IMR-90 (cell line): ENCODE measurements around the gene TACC2. TPM values are rescaled to one million over a fixed set of nuclear protein-coding genes. Genes with fewer than 3 reads are reported as not detected.

ENCODE experiments used
- ATAC-seq: fragments of 200-7000 bp; cut with Tn5 transposase; 2 replicates; pipeline ENCODE4 v1.9.1; 2020; ENCODE audit warnings: low read depth, mild to moderate bottlenecking, moderate library complexity
- BruUV-seq: library from RNA; stranded (reverse); fragments of 400-500 nt; replicated peaks from 2 replicates; lab custom pipeline; 2021; lab: Mats Ljungman, UMichigan
- CTCF ChIA-PET: fragments of 300-600 bp; formaldehyde crosslinking; extraction: SDS; loops from one replicate; lab custom pipeline; 2021; ENCODE audit warnings: antibody characterized with exemption; lab: Yijun Ruan, JAX
- POLR2A ChIA-PET: fragments of 300-600 bp; sonication (Branson Sonifier 250); formaldehyde crosslinking; loops from one replicate; lab custom pipeline; 2022; ENCODE audit warnings: antibody characterized with exemption; ENCODE audit not compliant: unreplicated experiment; lab: Charles Lee
- DNase-seq: peaks from one replicate; pipeline ENCODE4 v3.0.0; 2013
- H2AFZ ChIP-seq: replicated peaks from 2 replicates; pipeline ENCODE3; 2013; ENCODE audit warnings: low read length, mild to moderate bottlenecking; ENCODE audit not compliant: poor library complexity
- H2AK5ac ChIP-seq: 2 replicates; pipeline ENCODE4 v1.6.1; 2013; ENCODE audit warnings: low read depth, low read length, inconsistent platforms
- H2AK9ac ChIP-seq: replicated peaks from 2 replicates; pipeline ENCODE3; 2013; ENCODE audit warnings: mild to moderate bottlenecking, low read depth, low read length, moderate library complexity; ENCODE audit not compliant: poor library complexity
- H2BK120ac ChIP-seq: 2 replicates; pipeline ENCODE4 v1.6.1; 2013; ENCODE audit warnings: low read depth, low read length, inconsistent platforms
- H2BK15ac ChIP-seq: 3 replicates; pipeline ENCODE4 v1.6.1; 2013; ENCODE audit warnings: low read depth, low read length, inconsistent platforms
- H2BK20ac ChIP-seq: 2 replicates; pipeline ENCODE4 v1.6.1; 2013; ENCODE audit warnings: low read depth, mild to moderate bottlenecking, inconsistent platforms, low read length, moderate library complexity
- H2BK5ac ChIP-seq: 2 replicates; pipeline ENCODE4 v1.6.1; 2013; ENCODE audit warnings: mild to moderate bottlenecking, low read depth, low read length, inconsistent platforms; ENCODE audit not compliant: poor library complexity, severe bottlenecking
- H3K14ac ChIP-seq: replicated peaks from 2 replicates; pipeline ENCODE4 v1.6.1; 2013; ENCODE audit warnings: low read depth, low read length, inconsistent platforms
- H3K18ac ChIP-seq: 2 replicates; pipeline ENCODE4 v1.6.1; 2013; ENCODE audit warnings: low read depth, low read length, control low read depth
- H3K23ac ChIP-seq: 2 replicates; pipeline ENCODE4 v1.6.1; 2013; ENCODE audit warnings: low read depth, low read length, inconsistent platforms
- H3K27ac ChIP-seq: 2 replicates; pipeline ENCODE4 v1.5.1; 2013; ENCODE audit warnings: mild to moderate bottlenecking, control low read depth, low read length; ENCODE audit not compliant: insufficient read depth
- H3K27me3 ChIP-seq: 2 replicates; pipeline ENCODE4 v1.6.1; 2013; ENCODE audit warnings: low read length; ENCODE audit not compliant: control insufficient read depth, insufficient read depth
- H3K36me3 ChIP-seq: 2 replicates; pipeline ENCODE4 v1.6.1; 2013; ENCODE audit warnings: low read length, mixed read lengths; ENCODE audit not compliant: control insufficient read depth, insufficient read depth
- H3K4ac ChIP-seq: 2 replicates; pipeline ENCODE4 v1.6.1; 2013; ENCODE audit warnings: low read depth, low read length, inconsistent platforms
- H3K4me1 ChIP-seq: 2 replicates; pipeline ENCODE4 v1.6.1; 2013; ENCODE audit warnings: low read length, mixed read lengths; ENCODE audit not compliant: control insufficient read depth, insufficient read depth
- H3K4me2 ChIP-seq: 2 replicates; pipeline ENCODE4 v1.6.1; 2013; ENCODE audit warnings: low read depth, mild to moderate bottlenecking, control low read depth, low read length, moderate library complexity
- H3K4me3 ChIP-seq: 2 replicates; pipeline ENCODE4 v1.5.1; 2013; ENCODE audit warnings: low read depth, mild to moderate bottlenecking, control low read depth, low read length, moderate library complexity; ENCODE audit not compliant: insufficient read depth
- H3K56ac ChIP-seq: 2 replicates; pipeline ENCODE4 v1.6.1; 2013; ENCODE audit warnings: low read length, inconsistent platforms; ENCODE audit not compliant: insufficient read depth; ENCODE audit errors: extremely low read depth
- H3K79me1 ChIP-seq, 2 experiments: 2 replicates each; pipeline ENCODE4 v1.6.1; 2013; ENCODE audit warnings: low read length in 2 of 2, inconsistent platforms in 1 of 2, low read depth in 1 of 2
- H3K9ac ChIP-seq: 2 replicates; pipeline ENCODE4 v1.6.1; 2013; ENCODE audit warnings: low read depth, low read length, control low read depth
- H3K9me1 ChIP-seq: 2 replicates; pipeline ENCODE4 v1.6.1; 2013; ENCODE audit warnings: low read length, inconsistent platforms; ENCODE audit not compliant: insufficient read depth
- H3K9me3 ChIP-seq: 2 replicates; pipeline ENCODE4 v1.6.1; 2013; ENCODE audit warnings: low read length; ENCODE audit not compliant: control insufficient read depth, insufficient read depth
- H4K20me1 ChIP-seq: 2 replicates; pipeline ENCODE4 v1.6.1; 2013; ENCODE audit warnings: low read length, inconsistent platforms; ENCODE audit not compliant: insufficient read depth
- H4K5ac ChIP-seq: 2 replicates; pipeline ENCODE4 v1.6.1; 2013; ENCODE audit warnings: mild to moderate bottlenecking, low read depth, low read length, control low read depth
- H4K8ac ChIP-seq, 2 experiments: 2 replicates each; pipeline ENCODE4 v1.6.1; 2013; ENCODE audit warnings: low read depth in 2 of 2, low read length in 2 of 2, control low read depth in 1 of 2, inconsistent platforms in 1 of 2
- H4K91ac ChIP-seq: 2 replicates; pipeline ENCODE4 v1.6.1; 2013; ENCODE audit warnings: low read depth, low read length, inconsistent platforms; ENCODE audit not compliant: insufficient read depth
- CTCF ChIP-seq: conservative IDR thresholded peaks from 2 replicates; pipeline ENCODE4 v1.5.1; 2012; ENCODE audit warnings: mild to moderate bottlenecking, low read depth, low read length, improper control_type of control experiment
- NFE2L2 ChIP-seq: fragments of 150-350 bp; IDR thresholded peaks from 2 replicates; pipeline ENCODE4 v1.6.1; 2016; ENCODE audit warnings: low read depth, mild to moderate bottlenecking, low read length
- USF2 ChIP-seq: fragments of 150-350 bp; IDR thresholded peaks from 2 replicates; pipeline ENCODE4 v1.6.1; 2017; ENCODE audit warnings: mild to moderate bottlenecking, antibody characterized with exemption, low read length, low read depth
- WGBS, 2 experiments: methylation state at CpG; one replicate each; pipeline versions ENCODE4 v1.1.5 to v1.1.7; 2013; ENCODE audit warnings: missing lambda C conversion rate in 2 of 2; ENCODE audit not compliant: insufficient read length in 1 of 2; ENCODE audit errors: extremely low coverage in 2 of 2; 5-methylcytosine and 5-hydroxymethylcytosine counted together
- dilution Hi-C: fragments of 300-500 bp; cut with HindIII; formaldehyde crosslinking; loops from one replicate; pipeline ENCODE4 v1.14.3; 2018; ENCODE audit warnings: low sequenced_read_pairs; ENCODE audit not compliant: unreplicated experiment
- in situ Hi-C: fragments of 300-500 bp; cut with MboI; formaldehyde crosslinking; loops from 3 replicates; pipeline ENCODE4 v1.14.3; 2019; ENCODE audit warnings: low sequenced_read_pairs, inconsistent platforms, mixed read lengths
- intact Hi-C: fragments of 100-400 bp; cut with micrococcal nuclease; formaldehyde crosslinking; loops from 2 replicates; pipeline ENCODE4 v1.10.0; 2022
- polyA plus RNA-seq, 3 experiments: library from polyadenylated mRNA; depleted of rRNA; stranded (reverse); fragments of >200 nt; gene quantifications; 2 replicates each; pipeline ENCODE4 v1.2.3, GENCODE V29; 2012; ENCODE audit warnings: low replicate concordance in 1 of 3
- total RNA-seq: library from RNA; depleted of rRNA; stranded (reverse); fragments of >200 nt; gene quantifications from 2 replicates; pipeline ENCODE4 v1.2.3, GENCODE V29; 2012

The TACC2 gene
- total and polyA plus RNA-seq, 2 of the 4 experiments (the other 2 are of a cell fraction), result 2.9 to 15.4 TPM

GRCh38 chr10:122057841-122058413 is 69.0 kb downstream of the TACC2 start:
- Histone ChIP-seq H3K4ac (no peak overlapping the region), H3K14ac (no peak overlapping the region), H3K9me1 (peaks cover 11% of the 10 kb centered on the region; the same call in 1 of the 2 replicates), H3K23ac (no peak overlapping the region), H3K79me1 (no peaks in the 10 kb centered on the region), H2BK5ac (no peak overlapping the region), H2BK15ac (no peak overlapping the region), H4K8ac (no peak overlapping the region), H2AK5ac (no peak overlapping the region), H3K9ac (no peak overlapping the region), H3K4me1 (peaks cover 5% of the 10 kb centered on the region), H2AFZ (no peak overlapping the region), H3K18ac (no peak overlapping the region), H4K5ac (no peak overlapping the region), H4K20me1 (no peaks in the 10 kb centered on the region), H3K36me3 (no peaks in the 10 kb centered on the region), H3K27ac (no peak overlapping the region), H3K4me2 (no peak overlapping the region), H2AK9ac (no peak overlapping the region), H2BK20ac (no peak overlapping the region), H3K56ac (no peak overlapping the region), H3K4me3 (no peak overlapping the region), H4K91ac (no peak overlapping the region), H2BK120ac (no peak overlapping the region), H3K9me3 (no peaks in the 10 kb centered on the region), H3K27me3 (no peaks in the 10 kb centered on the region)
- in situ Hi-C loops, result no loop called here
- POLR2A ChIA-PET, result no interaction called here
- no peak for ATAC-seq
- no CpG with 5 or more reads among the region's 14 CpGs for WGBS, 2 experiments
- TF ChIP-seq CTCF, result no peak
- TF ChIP-seq NFE2L2, result no peak
- TF ChIP-seq USF2, result no peak
- intact Hi-C loops, result loop anchor here (10.0 kb wide), 2 partner anchors 207 to 507 kb away; partner anchors contain the start of gene DMBT1
- dilution Hi-C loops, result no loop called here
- no peak for DNase-seq
- CTCF ChIA-PET, result interaction anchor here (0.6 kb wide), 1 partner anchor 1166 kb away, joined by 4 read pairs; no protein-coding TSS in a partner anchor
- no TSS peak for BruUV-seq
